IMR-90 (cell line): ENCODE data around the gene ATP6V1E1. TPM values are rescaled to one million over a fixed set of nuclear protein-coding genes. Genes with fewer than 3 reads are reported as not detected.

Experiments used
- ATAC-seq: fragments of 200-7000 bp; cut with Tn5 transposase; 2 replicates; pipeline ENCODE4 v1.9.1; 2020; ENCODE audit warnings: low read depth, mild to moderate bottlenecking, moderate library complexity
- BruUV-seq: library from RNA; stranded (reverse); fragments of 400-500 nt; replicated peaks from 2 replicates; lab custom pipeline; 2021; lab: Mats Ljungman, UMichigan
- CTCF ChIA-PET: fragments of 300-600 bp; formaldehyde crosslinking; extraction: SDS; loops from one replicate; lab custom pipeline; 2021; ENCODE audit warnings: antibody characterized with exemption; lab: Yijun Ruan, JAX
- POLR2A ChIA-PET: fragments of 300-600 bp; sonication (Branson Sonifier 250); formaldehyde crosslinking; loops from one replicate; lab custom pipeline; 2022; ENCODE audit warnings: antibody characterized with exemption; ENCODE audit not compliant: unreplicated experiment; lab: Charles Lee
- DNase-seq: peaks from one replicate; pipeline ENCODE4 v3.0.0; 2013
- H2AFZ ChIP-seq: replicated peaks from 2 replicates; pipeline ENCODE3; 2013; ENCODE audit warnings: low read length, mild to moderate bottlenecking; ENCODE audit not compliant: poor library complexity
- H2AK5ac ChIP-seq: 2 replicates; pipeline ENCODE4 v1.6.1; 2013; ENCODE audit warnings: low read depth, low read length, inconsistent platforms
- H2AK9ac ChIP-seq: replicated peaks from 2 replicates; pipeline ENCODE3; 2013; ENCODE audit warnings: mild to moderate bottlenecking, low read depth, low read length, moderate library complexity; ENCODE audit not compliant: poor library complexity
- H2BK120ac ChIP-seq: 2 replicates; pipeline ENCODE4 v1.6.1; 2013; ENCODE audit warnings: low read depth, low read length, inconsistent platforms
- H2BK15ac ChIP-seq: 3 replicates; pipeline ENCODE4 v1.6.1; 2013; ENCODE audit warnings: low read depth, low read length, inconsistent platforms
- H2BK20ac ChIP-seq: 2 replicates; pipeline ENCODE4 v1.6.1; 2013; ENCODE audit warnings: low read depth, mild to moderate bottlenecking, inconsistent platforms, low read length, moderate library complexity
- H2BK5ac ChIP-seq: 2 replicates; pipeline ENCODE4 v1.6.1; 2013; ENCODE audit warnings: mild to moderate bottlenecking, low read depth, low read length, inconsistent platforms; ENCODE audit not compliant: poor library complexity, severe bottlenecking
- H3K14ac ChIP-seq: replicated peaks from 2 replicates; pipeline ENCODE4 v1.6.1; 2013; ENCODE audit warnings: low read depth, low read length, inconsistent platforms
- H3K18ac ChIP-seq: 2 replicates; pipeline ENCODE4 v1.6.1; 2013; ENCODE audit warnings: low read depth, low read length, control low read depth
- H3K23ac ChIP-seq: 2 replicates; pipeline ENCODE4 v1.6.1; 2013; ENCODE audit warnings: low read depth, low read length, inconsistent platforms
- H3K27ac ChIP-seq: 2 replicates; pipeline ENCODE4 v1.5.1; 2013; ENCODE audit warnings: mild to moderate bottlenecking, control low read depth, low read length; ENCODE audit not compliant: insufficient read depth
- H3K27me3 ChIP-seq: 2 replicates; pipeline ENCODE4 v1.6.1; 2013; ENCODE audit warnings: low read length; ENCODE audit not compliant: control insufficient read depth, insufficient read depth
- H3K36me3 ChIP-seq: 2 replicates; pipeline ENCODE4 v1.6.1; 2013; ENCODE audit warnings: low read length, mixed read lengths; ENCODE audit not compliant: control insufficient read depth, insufficient read depth
- H3K4ac ChIP-seq: 2 replicates; pipeline ENCODE4 v1.6.1; 2013; ENCODE audit warnings: low read depth, low read length, inconsistent platforms
- H3K4me1 ChIP-seq: 2 replicates; pipeline ENCODE4 v1.6.1; 2013; ENCODE audit warnings: low read length, mixed read lengths; ENCODE audit not compliant: control insufficient read depth, insufficient read depth
- H3K4me2 ChIP-seq: 2 replicates; pipeline ENCODE4 v1.6.1; 2013; ENCODE audit warnings: low read depth, mild to moderate bottlenecking, control low read depth, low read length, moderate library complexity
- H3K4me3 ChIP-seq: 2 replicates; pipeline ENCODE4 v1.5.1; 2013; ENCODE audit warnings: low read depth, mild to moderate bottlenecking, control low read depth, low read length, moderate library complexity; ENCODE audit not compliant: insufficient read depth
- H3K56ac ChIP-seq: 2 replicates; pipeline ENCODE4 v1.6.1; 2013; ENCODE audit warnings: low read length, inconsistent platforms; ENCODE audit not compliant: insufficient read depth; ENCODE audit errors: extremely low read depth
- H3K79me1 ChIP-seq, 2 experiments: 2 replicates each; pipeline ENCODE4 v1.6.1; 2013; ENCODE audit warnings: low read length in 2 of 2, inconsistent platforms in 1 of 2, low read depth in 1 of 2
- H3K9ac ChIP-seq: 2 replicates; pipeline ENCODE4 v1.6.1; 2013; ENCODE audit warnings: low read depth, low read length, control low read depth
- H3K9me1 ChIP-seq: 2 replicates; pipeline ENCODE4 v1.6.1; 2013; ENCODE audit warnings: low read length, inconsistent platforms; ENCODE audit not compliant: insufficient read depth
- H3K9me3 ChIP-seq: 2 replicates; pipeline ENCODE4 v1.6.1; 2013; ENCODE audit warnings: low read length; ENCODE audit not compliant: control insufficient read depth, insufficient read depth
- H4K20me1 ChIP-seq: 2 replicates; pipeline ENCODE4 v1.6.1; 2013; ENCODE audit warnings: low read length, inconsistent platforms; ENCODE audit not compliant: insufficient read depth
- H4K5ac ChIP-seq: 2 replicates; pipeline ENCODE4 v1.6.1; 2013; ENCODE audit warnings: mild to moderate bottlenecking, low read depth, low read length, control low read depth
- H4K8ac ChIP-seq, 2 experiments: 2 replicates each; pipeline ENCODE4 v1.6.1; 2013; ENCODE audit warnings: low read depth in 2 of 2, low read length in 2 of 2, control low read depth in 1 of 2, inconsistent platforms in 1 of 2
- H4K91ac ChIP-seq: 2 replicates; pipeline ENCODE4 v1.6.1; 2013; ENCODE audit warnings: low read depth, low read length, inconsistent platforms; ENCODE audit not compliant: insufficient read depth
- BHLHE40 ChIP-seq: fragments of 150-350 bp; IDR thresholded peaks from 2 replicates; pipeline ENCODE4 v1.6.1; 2016; ENCODE audit warnings: mild to moderate bottlenecking, low read depth, low read length
- CEBPB ChIP-seq: IDR thresholded peaks from 2 replicates; pipeline ENCODE4 v1.6.1; 2012; ENCODE audit warnings: low read depth, low read length, improper control_type of control experiment
- CHD1 ChIP-seq: IDR thresholded peaks from 2 replicates; pipeline ENCODE4 v1.6.1; 2012; ENCODE audit warnings: low read depth, low read length, improper control_type of control experiment
- MAZ ChIP-seq: IDR thresholded peaks from 2 replicates; pipeline ENCODE4 v1.6.1; 2012; ENCODE audit warnings: low read depth, mild to moderate bottlenecking, low read length, improper control_type of control experiment, moderate library complexity, borderline replicate concordance
- MXI1 ChIP-seq: IDR thresholded peaks from 2 replicates; pipeline ENCODE4 v1.6.1; 2012; ENCODE audit warnings: low read depth, mild to moderate bottlenecking, low read length, moderate library complexity, borderline replicate concordance
- NFE2L2 ChIP-seq: fragments of 150-350 bp; IDR thresholded peaks from 2 replicates; pipeline ENCODE4 v1.6.1; 2016; ENCODE audit warnings: low read depth, mild to moderate bottlenecking, low read length
- POLR2A ChIP-seq: IDR thresholded peaks from 2 replicates; pipeline ENCODE4 v1.6.1; 2012; ENCODE audit warnings: mild to moderate bottlenecking, low read depth, low read length
- RCOR1 ChIP-seq: IDR thresholded peaks from 2 replicates; pipeline ENCODE4 v1.6.1; 2012; ENCODE audit warnings: mild to moderate bottlenecking, low read length, improper control_type of control experiment; ENCODE audit not compliant: insufficient replicate concordance
- RFX5 ChIP-seq: IDR thresholded peaks from 2 replicates; pipeline ENCODE4 v1.8.0; 2012; ENCODE audit warnings: low read depth, mild to moderate bottlenecking, low read length, moderate library complexity
- WGBS, 2 experiments: methylation state at CpG; one replicate each; pipeline versions ENCODE4 v1.1.5 to v1.1.7; 2013; ENCODE audit warnings: missing lambda C conversion rate in 2 of 2; ENCODE audit not compliant: insufficient read length in 1 of 2; ENCODE audit errors: extremely low coverage in 2 of 2; 5-methylcytosine and 5-hydroxymethylcytosine counted together
- dilution Hi-C: fragments of 300-500 bp; cut with HindIII; formaldehyde crosslinking; loops from one replicate; pipeline ENCODE4 v1.14.3; 2018; ENCODE audit warnings: low sequenced_read_pairs; ENCODE audit not compliant: unreplicated experiment
- in situ Hi-C: fragments of 300-500 bp; cut with MboI; formaldehyde crosslinking; loops from 3 replicates; pipeline ENCODE4 v1.14.3; 2019; ENCODE audit warnings: low sequenced_read_pairs, inconsistent platforms, mixed read lengths
- intact Hi-C: fragments of 100-400 bp; cut with micrococcal nuclease; formaldehyde crosslinking; loops from 2 replicates; pipeline ENCODE4 v1.10.0; 2022
- polyA plus RNA-seq, 3 experiments: library from polyadenylated mRNA; depleted of rRNA; stranded (reverse); fragments of >200 nt; gene quantifications; 2 replicates each; pipeline ENCODE4 v1.2.3, GENCODE V29; 2012; ENCODE audit warnings: low replicate concordance in 1 of 3
- total RNA-seq: library from RNA; depleted of rRNA; stranded (reverse); fragments of >200 nt; gene quantifications from 2 replicates; pipeline ENCODE4 v1.2.3, GENCODE V29; 2012
- TF ChIP-seq, protein P1 (sequence below): fragments of 150-350 bp; IDR thresholded peaks from 2 replicates; pipeline ENCODE4 v1.6.1; 2016; ENCODE audit warnings: low read depth, mild to moderate bottlenecking, low read length, moderate library complexity, borderline replicate concordance

ATP6V1E1 gene
- total and polyA plus RNA-seq, 2 of the 4 experiments (the other 2 are of a cell fraction), result 144 to 148 TPM

DNA sequence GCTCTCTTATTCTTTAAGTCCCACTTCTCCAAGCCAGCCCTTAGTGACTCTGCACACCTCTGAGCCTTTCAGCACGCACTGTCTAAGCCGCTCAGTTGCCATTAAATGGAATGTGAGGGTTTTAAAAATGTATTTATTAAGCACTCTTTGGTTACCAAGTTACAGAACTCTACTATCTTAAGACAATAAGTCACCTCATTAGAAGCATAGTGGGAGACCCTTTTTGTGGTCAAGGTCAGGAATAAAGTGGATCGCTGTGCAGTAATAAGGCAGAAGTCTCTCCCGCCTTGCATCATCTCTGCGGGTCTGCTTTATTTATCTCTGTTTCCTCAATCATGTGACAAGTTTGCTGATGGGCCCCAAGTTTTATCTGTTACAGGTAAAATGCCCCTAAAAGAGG is 53.4 kb downstream of the ATP6V1E1 start:
- dilution Hi-C loops, result no loop called here
- H3K18ac ChIP-seq, result no peak overlapping the region
- no TSS peak for BruUV-seq
- no peak overlapping the region for H4K5ac ChIP-seq
- H3K4me2 ChIP-seq, result no peak overlapping the region
- no peak overlapping the region for H4K91ac ChIP-seq
- ChIA-PET POLR2A (no interaction called here), CTCF (no interaction called here)
- intact Hi-C loops, result loop anchor here (10.0 kb wide), 1 partner anchor 140 kb away; no protein-coding TSS in a partner anchor
- no peak overlapping the region for H3K23ac ChIP-seq
- no peak overlapping the region for H3K4me3 ChIP-seq
- no peak overlapping the region for H2BK120ac ChIP-seq
- ATAC-seq (no peak), DNase-seq (no peak)
- H3K9me1 ChIP-seq, result peaks cover under 1% of the 10 kb centered on the region; the same call in 1 of the 2 replicates
- no peaks in the 10 kb centered on the region for H3K27me3 ChIP-seq
- no peak overlapping the region for H3K27ac ChIP-seq
- WGBS, 2 experiments, result no CpG with 5 or more reads among the region's 5 CpGs
- no peak for TF ChIP-seq MAZ
- TF ChIP-seq CHD1, result no peak
- TF ChIP-seq, protein P1, sequence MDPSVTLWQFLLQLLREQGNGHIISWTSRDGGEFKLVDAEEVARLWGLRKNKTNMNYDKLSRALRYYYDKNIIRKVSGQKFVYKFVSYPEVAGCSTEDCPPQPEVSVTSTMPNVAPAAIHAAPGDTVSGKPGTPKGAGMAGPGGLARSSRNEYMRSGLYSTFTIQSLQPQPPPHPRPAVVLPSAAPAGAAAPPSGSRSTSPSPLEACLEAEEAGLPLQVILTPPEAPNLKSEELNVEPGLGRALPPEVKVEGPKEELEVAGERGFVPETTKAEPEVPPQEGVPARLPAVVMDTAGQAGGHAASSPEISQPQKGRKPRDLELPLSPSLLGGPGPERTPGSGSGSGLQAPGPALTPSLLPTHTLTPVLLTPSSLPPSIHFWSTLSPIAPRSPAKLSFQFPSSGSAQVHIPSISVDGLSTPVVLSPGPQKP, result no peak
- TF ChIP-seq POLR2A, result no peak
- TF ChIP-seq CEBPB, result no peak
- TF ChIP-seq RFX5, result no peak
- TF ChIP-seq NFE2L2, result no peak
- TF ChIP-seq RCOR1, result no peak
- TF ChIP-seq MXI1, result no peak
- no peak for TF ChIP-seq BHLHE40
- no peak overlapping the region for H3K9ac ChIP-seq
- no peak overlapping the region for H3K56ac ChIP-seq
- in situ Hi-C loops, result no loop called here
- no peak overlapping the region for H2BK20ac ChIP-seq
- H3K4me1 ChIP-seq, result peaks cover 6% of the 10 kb centered on the region
- no peak overlapping the region for H2AK5ac ChIP-seq
- H2AK9ac ChIP-seq, result no peak overlapping the region
- H3K14ac ChIP-seq, result no peak overlapping the region
- H4K20me1 ChIP-seq, result no peaks in the 10 kb centered on the region
- H3K36me3 ChIP-seq, result no peaks in the 10 kb centered on the region
- H2BK5ac ChIP-seq, result no peak overlapping the region
- no peaks in the 10 kb centered on the region for H3K9me3 ChIP-seq
- H3K4ac ChIP-seq, result no peak overlapping the region
- H4K8ac ChIP-seq, result no peak overlapping the region
- no peak overlapping the region for H2AFZ ChIP-seq
- no peaks in the 10 kb centered on the region for H3K79me1 ChIP-seq
- no peak overlapping the region for H2BK15ac ChIP-seq
